GM13976 (cell line): ENCODE data around the gene CHEK1.

ENCODE experiments used
- DNase-seq: peaks from one replicate; pipeline ENCODE4 v3.0.0; 2012; ENCODE audit warnings: low spot score
- in situ Hi-C: fragments of 300-500 bp; cut with MboI; formaldehyde crosslinking; loops from one replicate; pipeline ENCODE4 v1.12.0; 2022; ENCODE audit warnings: low sequenced_read_pairs, mixed read lengths, inconsistent platforms; ENCODE audit not compliant: unreplicated experiment
- TF ChIP-seq, protein P1 (sequence below): IDR thresholded peaks from 2 replicates; pipeline ENCODE4 v1.5.1; 2012; ENCODE audit warnings: borderline replicate concordance, mild to moderate bottlenecking; ENCODE audit not compliant: insufficient read depth; ENCODE audit errors: extremely low read depth, missing control alignments, control extremely low read depth

The CHEK1 gene

DNA sequence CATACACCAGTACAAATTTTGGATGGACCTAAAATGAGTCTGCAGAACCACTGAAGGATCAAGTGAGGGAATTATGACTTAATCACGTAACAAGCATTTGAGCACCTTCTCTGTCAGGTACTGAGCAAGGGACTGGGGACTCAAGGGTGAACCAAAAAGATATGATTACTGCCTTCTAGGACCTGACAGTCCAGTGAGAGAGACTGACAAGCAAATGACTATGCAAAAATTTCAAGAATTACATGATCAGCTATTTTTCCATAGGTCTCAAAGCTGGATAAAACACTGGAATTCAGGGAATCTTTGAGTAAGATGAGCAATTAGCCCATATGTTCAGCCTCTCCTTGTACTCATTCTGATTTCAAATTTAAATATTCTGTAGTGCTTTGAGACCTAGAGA lies 37.5 kb upstream of the CHEK1 start:
- in situ Hi-C loops, result no loop called here
- TF ChIP-seq, protein P1, sequence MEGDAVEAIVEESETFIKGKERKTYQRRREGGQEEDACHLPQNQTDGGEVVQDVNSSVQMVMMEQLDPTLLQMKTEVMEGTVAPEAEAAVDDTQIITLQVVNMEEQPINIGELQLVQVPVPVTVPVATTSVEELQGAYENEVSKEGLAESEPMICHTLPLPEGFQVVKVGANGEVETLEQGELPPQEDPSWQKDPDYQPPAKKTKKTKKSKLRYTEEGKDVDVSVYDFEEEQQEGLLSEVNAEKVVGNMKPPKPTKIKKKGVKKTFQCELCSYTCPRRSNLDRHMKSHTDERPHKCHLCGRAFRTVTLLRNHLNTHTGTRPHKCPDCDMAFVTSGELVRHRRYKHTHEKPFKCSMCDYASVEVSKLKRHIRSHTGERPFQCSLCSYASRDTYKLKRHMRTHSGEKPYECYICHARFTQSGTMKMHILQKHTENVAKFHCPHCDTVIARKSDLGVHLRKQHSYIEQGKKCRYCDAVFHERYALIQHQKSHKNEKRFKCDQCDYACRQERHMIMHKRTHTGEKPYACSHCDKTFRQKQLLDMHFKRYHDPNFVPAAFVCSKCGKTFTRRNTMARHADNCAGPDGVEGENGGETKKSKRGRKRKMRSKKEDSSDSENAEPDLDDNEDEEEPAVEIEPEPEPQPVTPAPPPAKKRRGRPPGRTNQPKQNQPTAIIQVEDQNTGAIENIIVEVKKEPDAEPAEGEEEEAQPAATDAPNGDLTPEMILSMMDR, result no peak
- DNase-seq, result no peak

DNA sequence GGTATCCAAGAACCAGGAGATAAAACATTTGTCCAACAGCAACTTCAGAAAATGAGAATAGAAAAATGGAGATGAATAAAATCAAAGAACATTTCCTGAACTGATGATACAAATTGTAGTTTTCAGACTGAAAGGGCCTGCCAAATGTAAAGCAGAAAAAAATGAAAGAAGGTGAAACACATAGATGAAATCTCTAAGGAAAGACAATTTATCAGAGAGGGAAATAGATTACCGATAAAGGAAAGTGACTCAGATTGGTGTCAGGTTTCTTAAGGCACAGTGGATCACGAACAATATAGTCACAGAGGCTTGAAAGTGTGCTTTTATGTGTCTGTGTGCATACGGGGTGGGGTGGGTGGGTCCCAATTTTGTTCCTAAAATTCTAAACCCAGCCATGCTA lies 36.5 kb upstream of the CHEK1 start:
- in situ Hi-C loops, result no loop called here
- no peak for DNase-seq
- TF ChIP-seq, protein P1, result no peak

DNA sequence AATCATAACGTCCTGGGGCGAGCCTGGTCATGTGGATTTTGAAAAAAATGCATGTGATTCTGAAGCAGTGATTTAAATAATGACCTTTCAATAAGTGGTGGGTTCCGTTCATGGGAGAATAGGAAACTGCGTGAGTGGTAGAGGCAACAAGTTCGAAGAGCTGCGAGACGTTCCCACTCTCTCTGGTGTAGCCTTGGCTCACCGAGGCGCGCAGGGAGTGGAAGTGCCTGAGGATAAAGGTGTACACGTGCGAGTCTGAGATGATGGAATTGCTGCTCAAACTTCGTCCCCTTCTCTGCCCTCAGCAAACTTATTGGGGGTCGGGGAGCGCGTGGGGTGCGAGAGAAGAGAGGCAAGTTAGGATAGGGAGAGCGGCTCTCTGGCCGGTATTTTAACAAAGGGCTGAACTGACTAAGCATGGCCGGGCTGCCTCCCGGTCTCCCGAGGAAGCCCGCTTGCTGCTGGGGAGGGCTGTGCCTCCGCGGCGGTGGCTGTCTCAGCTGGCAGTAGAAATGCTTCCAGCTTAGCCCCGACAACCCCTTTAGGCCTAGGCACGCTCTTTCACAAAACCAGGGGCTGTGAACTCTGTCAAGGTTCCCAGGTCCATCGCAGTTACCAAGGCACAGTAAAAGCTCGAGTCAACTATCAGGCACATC lies 33.2 kb upstream of the CHEK1 start:
- in situ Hi-C loops, result no loop called here
- DNase-seq, result peak; percentile 43

DNA sequence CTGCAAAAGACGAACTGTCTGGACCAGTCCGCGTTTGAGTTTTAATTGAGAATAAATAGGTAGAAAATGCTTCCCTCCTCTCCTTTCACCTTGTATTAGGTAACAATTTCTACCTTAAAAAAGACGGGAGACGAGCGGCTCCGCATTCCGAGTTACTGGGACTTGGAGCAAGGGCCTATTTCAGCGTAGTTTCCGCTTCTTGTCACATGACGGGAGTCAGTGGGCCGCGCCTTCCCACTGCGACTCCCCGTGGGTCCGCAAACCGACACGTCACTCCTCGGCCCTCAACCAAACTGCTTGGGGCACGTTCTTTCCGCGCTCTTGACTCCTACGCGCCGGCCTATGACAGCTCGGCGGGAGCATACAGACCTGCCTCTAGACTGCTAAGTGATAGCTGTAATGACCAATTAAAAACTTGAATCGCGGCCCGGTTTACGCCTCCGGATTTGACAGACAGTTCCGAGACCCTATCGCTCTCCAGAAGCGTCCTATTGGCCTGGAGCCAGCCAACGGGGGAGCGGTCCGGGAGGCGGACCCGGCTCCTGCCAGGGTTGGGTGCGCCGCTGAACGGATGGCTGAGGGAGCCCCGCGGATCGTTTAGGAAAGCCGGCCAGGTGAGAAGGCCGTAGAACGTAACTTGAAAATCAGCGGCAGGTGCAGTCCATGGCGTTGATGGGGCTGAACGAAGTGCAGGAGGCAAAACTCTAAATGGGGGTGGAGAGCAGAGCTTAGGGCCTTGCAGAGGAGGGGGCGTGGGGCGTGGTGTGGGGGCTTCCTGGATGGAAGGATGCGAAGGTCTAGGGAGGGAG lies 32.5 kb upstream of the CHEK1 start, which contains the start of gene STT3A:
TSS of gene STT3A (plus strand) at position 548 of the 809 bp plus-strand sequence. CDS start 3,064 bp downstream, outside the sequence.
- TF ChIP-seq, protein P1, result no peak
- in situ Hi-C loops, result no loop called here

More for the DNA sequence above, 33.2 kb upstream of the CHEK1 start:
- TF ChIP-seq, protein P1, result no peak

DNA sequence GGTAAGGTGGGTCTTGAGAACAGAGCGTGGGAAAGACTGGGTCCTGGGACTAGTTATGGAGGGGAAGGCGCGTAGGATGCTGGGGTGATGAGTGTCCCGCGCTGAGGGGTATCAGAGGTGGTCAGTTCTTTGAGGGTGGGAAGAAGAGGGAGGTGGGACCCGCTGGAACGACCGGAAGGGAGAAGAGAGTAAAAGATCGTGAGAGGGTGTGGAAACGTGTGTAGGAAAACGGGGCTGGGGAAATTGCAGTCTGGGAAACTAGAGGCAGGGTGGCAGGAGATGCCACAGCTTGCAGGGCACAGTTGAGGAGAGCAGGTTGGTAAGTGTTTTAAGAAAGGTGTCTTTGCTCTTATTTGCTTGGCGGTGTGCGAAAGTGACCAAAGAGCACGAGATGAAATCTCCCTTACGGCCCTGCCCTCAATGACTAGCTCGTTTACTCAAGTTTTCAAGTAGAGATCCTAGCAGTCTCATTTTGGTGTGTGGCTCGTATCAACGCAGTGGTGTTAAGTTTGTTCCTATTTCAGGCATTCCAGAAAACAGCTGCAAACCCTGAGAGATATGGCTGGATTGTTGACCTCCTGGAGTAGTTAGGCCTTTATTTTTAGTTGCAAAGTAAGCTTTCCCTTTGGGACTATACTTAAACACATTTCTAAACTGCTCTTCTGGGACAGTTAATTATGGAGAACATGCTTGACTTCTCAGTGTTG lies 31.7 kb upstream of the CHEK1 start:
- in situ Hi-C loops, result no loop called here
- DNase-seq, result no peak
- TF ChIP-seq, protein P1, result no peak

More for the DNA sequence above, 32.5 kb upstream of the CHEK1 start, which contains the start of gene STT3A:
- peak; percentile 96 for DNase-seq

DNA sequence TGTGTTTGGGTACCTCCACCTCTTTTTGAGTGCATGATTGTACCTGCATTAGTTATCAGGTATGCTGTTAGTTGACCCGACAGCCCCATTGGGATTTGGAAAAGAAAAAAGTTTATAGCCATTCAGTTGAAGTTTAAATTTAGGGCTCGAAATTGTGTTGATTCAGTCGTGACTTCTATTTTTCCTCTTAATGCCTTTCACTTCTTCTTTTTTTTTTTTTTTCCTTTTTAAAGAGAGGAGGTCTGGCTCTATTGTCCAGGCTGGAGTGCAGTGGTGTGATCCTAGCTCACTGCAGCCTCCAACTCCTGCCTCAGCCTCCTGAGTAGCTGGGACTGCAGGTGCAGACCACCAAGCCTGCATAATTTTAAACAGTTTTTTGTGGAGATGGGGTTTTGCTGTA lies 30.0 kb upstream of the CHEK1 start:
- in situ Hi-C loops, result no loop called here
- DNase-seq, result no peak

More for the DNA sequence above, 30.0 kb upstream of the CHEK1 start:
- TF ChIP-seq, protein P1, result no peak
